Hepatocyte (in vitro differentiated cells): Measurements from ENCODE around the gene HRAS.

Source experiments
- CTCF ChIP-seq: fragments of 200-600 bp; sonication (generic); IDR thresholded peaks from 2 replicates; pipeline ENCODE4 v1.5.1; 2016; ENCODE audit warnings: antibody characterized with exemption, mild to moderate bottlenecking; ENCODE audit not compliant: poor library complexity
- EZH2 ChIP-seq: fragments of 200-600 bp; sonication (generic); IDR thresholded peaks from 2 replicates; pipeline ENCODE4 v1.6.1; 2016; ENCODE audit warnings: antibody characterized with exemption, mild to moderate bottlenecking, borderline replicate concordance

GRCh38 chr11:516400-516799 lies 19.0 kb downstream of the HRAS start:
- no peak for TF ChIP-seq CTCF
- TF ChIP-seq EZH2, result no peak
